Kidney tubule cell (primary cell): ENCODE measurements around the gene LGI2.

Experiments used
- DNase-seq: peaks from one replicate; pipeline ENCODE4 v3.0.0-alpha.2; 2018; ENCODE audit warnings: low spot score

LGI2 gene

DNA sequence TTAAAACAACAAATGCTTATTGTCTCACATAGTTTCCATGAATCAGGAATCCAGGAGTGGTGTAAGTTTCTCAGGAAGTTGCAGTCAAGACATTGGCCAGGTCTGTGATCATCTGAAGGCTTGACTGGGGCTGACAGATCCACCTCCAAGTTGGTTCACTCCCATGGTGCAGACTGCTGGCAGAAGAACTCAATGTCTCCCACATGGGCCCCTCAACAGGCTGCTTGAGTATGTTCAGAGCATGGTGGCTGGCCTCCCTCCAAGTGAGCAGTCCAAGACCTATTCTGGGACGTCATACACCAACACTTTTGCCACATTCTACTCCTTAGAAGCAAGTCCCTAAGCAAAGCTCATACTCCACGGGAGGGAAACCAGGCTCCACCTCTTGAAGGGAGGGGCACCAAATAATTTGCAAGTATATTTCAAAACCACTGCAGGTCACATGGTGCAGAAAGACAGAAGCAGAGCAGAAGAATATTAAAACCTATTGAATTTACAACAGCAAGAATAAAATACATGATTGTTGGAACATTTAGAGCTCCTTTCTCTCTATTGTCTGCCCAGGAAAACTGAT lies 35.3 kb downstream of the LGI2 start:
- DNase-seq: no peak

DNA sequence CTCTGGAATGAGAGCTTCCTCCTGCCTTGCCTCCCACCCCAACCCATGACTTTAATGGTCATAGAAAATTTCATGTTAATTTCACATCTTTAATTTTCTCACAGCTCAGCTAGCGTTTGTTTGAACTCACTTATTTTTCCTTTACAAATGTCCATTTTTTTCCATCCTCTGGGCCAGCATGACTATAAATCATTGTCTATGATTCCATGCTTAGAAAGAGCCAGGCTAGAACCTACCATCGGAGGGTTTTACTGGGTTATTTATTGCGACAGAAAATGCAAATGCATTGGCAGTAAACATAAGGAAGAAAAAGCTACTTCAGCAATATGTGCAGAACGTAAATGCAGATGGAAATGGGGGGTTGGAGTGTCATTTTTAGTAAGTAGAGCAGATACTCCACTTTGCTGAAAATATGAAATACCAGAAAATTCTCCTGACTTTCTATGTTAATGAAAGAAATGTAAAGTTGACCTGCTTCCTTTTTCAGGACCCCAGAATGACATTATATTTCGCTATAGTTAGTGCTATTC lies 37.1 kb downstream of the LGI2 start:
- no peak for DNase-seq

DNA sequence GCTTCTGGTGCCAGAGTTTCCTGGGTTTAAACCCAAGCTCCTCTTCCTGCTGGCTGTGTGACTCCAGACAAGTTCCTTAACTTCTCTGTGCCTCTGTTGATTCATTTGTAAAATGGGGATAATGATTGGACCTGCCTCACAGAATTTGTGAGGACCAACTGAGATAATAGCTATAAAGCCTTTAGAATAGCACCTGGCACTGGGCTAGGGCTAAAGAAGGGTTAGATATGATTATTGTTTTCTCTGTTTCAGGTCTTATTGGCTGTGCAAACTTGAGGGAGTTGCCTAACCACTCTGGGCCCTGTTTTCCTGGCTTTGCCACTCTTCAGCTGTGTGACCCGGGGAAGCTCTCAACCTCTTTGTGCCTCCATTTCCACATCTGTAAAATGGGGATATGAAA lies 37.8 kb downstream of the LGI2 start:
- DNase-seq: no peak

DNA sequence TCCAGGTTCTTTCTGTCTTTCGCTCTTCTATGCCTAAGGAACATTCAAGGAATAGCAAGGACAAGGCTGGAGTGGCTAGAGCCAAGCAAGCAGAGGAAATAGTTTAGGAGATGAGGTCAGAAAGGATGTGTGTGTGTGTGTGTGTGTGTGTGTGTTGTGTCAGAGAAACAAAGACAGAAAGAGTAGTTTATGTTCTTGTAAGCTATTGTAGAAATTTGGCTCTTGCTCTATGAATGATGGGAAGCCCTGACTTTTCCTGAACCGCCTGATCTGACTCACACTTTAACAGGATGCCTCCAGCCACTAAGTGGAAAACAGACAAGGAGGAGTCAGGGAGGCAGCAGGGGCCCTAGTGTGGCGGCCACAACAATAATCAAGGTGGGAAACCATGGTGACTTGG lies 39.7 kb downstream of the LGI2 start:
- peak; percentile 61 for DNase-seq

- no peak for DNase-seq
Measured at GRCh38 chr4:24989327-24989726, 41.4 kb downstream of the LGI2 start.

- peak; percentile 62 for DNase-seq
Measured at GRCh38 chr4:24988776-24989175, 42.0 kb downstream of the LGI2 start.

DNA sequence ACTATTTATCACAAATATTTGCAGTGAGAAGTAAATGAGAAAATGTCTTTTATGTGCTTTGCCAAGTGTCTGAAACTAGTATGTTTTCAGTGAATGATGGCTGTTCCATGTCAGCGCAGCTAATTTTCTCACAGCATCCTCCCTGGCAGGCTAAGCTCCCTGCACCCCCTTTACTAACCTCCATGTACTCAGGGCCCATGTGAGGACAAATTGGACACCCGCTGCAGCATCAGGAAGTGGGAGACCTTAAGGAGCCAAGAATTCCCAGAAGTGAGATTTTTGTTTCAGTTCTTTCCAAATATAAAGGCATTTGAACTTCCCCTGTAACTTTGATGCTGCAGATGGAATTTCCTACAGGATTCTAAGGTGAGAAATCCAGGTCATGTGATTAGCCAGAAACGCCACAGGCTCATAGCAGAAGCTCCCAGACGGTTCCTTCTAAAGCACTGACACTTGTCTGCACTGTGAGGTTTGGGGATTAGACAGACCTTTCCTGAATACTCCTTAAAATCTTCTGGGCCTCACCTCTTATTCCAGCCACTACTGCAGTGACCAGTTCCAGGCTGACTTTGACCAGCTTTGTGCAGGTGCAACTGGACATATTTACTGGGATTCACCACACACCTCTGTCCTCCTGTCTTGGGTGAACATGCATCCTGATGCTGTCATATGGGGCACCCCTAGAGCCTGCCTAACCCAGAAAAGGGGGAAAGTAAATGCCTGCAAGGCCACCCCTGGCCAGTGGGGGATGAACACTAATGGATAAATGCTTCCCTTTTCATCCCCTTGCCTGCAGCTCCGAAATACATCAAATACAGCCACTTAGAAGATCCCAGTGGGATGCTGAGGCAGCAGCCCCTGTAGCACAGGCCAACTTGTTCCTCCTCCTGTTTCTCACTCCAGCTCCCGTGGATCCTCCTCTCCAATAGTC lies 45.9 kb downstream of the LGI2 start:
- DNase-seq: no peak

DNA sequence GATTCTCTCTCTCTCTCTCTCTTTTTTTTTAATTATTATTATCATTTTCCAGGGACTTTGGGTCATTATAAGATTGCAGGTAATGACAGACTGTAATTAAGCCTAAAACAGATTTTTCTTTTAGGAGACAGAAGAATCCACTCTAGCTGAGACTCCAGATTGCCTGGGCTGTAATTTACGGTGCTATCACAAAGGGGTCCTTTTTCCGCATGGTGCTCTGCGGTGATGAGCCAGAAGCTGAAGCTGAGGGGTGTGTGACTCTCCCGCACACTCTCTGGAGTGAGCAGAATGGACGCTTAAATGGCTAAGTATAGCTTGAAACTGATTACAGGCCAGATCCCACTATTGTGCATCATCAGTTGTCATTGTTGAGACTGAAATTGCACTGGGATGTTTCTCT lies 50.0 kb downstream of the LGI2 start:
- no peak for DNase-seq

GRCh38 chr4:24980064-24980690 lies 50.6 kb downstream of the LGI2 start:
- DNase-seq: peak; percentile 67

DNA sequence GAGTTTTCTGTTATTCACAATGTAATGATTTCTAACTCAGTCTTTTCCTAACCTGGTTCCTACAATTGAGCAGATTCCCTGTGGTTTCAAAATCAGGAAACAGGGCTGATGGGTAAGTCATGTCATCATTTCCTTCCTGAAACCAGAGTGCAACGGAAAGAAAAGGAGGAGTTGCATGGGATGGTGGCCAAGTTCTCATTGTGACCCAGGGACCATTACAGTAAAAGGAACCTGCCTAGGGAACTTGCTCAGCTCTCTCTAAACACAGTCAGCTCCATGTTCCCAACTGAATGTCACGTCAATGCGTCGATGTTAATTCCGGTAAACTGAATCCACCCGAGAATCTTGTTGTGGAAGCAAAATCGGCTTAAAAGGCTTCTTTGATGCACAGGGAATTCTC lies 51.2 kb downstream of the LGI2 start:
- no peak for DNase-seq

DNA sequence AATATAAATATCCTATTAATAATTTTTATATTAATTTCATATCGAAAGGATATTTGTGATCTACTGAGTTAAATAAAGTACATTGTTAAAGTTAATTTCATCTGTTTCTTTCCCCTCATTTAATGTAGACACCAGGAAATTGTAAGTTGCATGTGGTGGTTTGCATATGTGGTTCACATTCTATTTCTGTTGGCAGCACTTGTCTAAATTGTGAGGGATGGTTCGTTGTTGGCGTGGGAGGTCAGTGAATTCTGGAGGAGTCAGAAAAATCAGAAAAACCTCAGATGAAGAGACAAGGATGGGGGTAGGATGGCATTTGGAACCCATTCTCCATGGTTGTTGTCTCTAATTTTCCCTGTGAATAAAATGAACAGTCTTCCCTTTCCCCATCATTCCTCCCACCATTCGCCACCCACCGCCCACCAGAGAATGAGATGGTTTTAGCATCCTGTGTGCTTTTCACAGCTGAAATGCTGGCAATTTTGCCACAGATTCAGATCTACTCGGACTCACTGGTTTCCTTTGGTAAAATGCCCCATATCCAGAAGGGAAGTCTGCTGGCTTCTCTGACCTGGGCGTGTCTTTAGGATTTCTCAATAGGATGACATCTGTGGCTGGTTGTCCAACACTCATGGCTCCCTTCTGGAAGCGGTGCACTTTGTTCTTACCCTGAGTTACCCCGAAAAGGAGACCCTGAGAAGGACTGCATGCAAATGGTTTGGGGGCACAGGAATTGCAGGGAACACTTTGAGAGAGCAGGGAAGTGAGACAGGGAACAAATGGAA lies 52.3 kb downstream of the LGI2 start:
- no peak for DNase-seq

- no peak for DNase-seq
Measured at GRCh38 chr4:24975510-24975909, 55.2 kb downstream of the LGI2 start.

DNA sequence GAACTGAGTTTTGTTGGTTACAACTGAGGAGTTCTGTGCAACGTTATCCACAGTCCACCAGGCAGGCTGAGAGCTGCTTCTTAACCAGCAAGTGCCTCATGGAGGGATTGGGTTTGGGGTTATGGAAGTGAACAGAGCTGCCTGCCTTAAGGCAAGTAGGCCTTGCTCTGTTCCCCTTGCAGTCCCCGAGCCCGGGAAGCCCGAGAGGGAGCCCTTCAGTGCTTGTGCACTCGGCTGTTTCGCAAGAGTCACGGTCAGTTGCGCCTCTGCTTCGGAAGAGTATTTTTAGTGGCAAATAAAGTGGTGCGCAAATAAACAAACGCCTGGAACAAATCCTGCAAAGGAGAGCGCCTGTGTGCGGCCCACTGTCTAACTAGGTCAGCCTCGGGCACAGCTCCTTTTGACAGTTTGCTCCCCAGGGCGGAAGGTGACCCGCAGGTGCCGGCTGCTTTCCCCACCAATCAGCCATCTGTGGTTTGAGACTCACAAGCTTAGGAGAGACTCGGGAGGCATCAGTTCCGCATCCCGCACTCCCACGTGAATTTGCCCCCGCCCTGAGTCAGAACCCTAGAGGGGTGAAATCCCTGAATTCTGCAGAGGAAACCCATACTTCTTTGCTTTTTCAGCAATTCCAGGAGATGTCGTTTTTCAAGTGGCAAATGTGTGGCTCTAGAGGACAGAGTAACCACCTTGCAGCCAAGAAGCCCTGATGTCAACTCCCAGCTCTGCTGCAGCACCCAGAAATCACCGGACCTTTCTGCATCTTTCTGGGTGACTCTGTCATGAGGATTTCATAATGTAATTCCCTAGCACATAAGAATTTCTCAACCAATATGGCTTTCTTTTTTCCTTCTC lies 56.8 kb downstream of the LGI2 start:
- DNase-seq: peak; percentile 86

GRCh38 chr4:24973404-24973746 lies 57.4 kb downstream of the LGI2 start:
- no peak for DNase-seq

GRCh38 chr4:24971192-24971591 lies 59.6 kb downstream of the LGI2 start:
- peak; percentile 93 for DNase-seq

DNA sequence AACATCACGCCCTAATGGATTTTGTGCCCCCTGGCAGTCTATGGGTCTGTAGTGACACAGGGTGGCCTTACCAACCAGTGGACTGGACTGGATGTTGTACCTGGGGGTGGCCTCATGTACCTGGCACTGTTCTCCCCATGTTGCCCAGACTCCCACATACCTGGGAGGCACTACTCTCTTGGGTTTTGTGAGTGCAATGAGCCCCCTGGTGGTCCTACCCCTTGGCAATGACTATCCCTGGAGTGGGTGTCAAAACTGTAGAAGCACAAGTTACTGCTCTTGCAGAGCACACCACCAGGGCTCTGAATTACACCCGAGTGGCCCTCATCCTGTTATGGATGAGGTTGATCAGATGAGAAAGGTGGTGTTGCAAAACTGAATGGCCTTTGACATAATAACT lies 60.1 kb downstream of the LGI2 start:
- DNase-seq: no peak

DNA sequence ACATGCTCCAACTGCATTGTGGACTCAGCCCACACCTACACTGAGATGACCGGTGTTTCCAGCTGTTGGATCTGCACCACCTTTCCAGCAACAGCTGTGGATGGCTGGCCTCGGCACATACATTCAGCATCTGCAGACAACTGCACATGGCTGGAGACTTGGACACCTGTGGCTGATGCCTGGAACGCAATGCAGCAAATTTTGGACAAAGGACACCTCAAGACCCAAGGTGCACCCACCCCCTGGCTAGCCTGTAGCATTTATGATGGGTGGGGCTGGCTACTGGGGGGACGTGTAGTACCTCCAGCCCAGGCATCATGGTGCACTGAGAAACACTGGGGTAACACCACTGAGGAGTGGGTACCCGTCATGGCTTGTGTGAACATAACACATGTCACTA lies 60.6 kb downstream of the LGI2 start:
- no peak for DNase-seq

DNA sequence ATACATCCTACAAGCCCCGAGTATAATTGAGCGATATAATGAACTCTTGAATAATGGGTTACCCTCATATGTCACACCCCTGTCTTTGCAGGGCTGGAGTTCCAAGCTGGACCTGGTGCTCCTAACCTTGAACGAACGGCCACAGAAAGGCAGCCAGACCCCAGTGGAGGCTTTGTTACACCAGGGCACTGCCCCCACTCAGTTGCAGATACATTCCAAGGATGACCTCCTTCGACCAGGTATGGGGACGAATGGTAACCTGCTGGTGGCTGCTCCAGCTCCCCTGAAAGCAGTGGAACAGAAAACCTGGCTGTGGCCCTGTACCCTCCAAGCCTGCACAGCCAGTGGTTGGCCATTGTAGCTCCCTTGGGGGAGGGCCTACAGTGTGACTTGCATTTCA lies 61.3 kb downstream of the LGI2 start:
- no peak for DNase-seq

DNA sequence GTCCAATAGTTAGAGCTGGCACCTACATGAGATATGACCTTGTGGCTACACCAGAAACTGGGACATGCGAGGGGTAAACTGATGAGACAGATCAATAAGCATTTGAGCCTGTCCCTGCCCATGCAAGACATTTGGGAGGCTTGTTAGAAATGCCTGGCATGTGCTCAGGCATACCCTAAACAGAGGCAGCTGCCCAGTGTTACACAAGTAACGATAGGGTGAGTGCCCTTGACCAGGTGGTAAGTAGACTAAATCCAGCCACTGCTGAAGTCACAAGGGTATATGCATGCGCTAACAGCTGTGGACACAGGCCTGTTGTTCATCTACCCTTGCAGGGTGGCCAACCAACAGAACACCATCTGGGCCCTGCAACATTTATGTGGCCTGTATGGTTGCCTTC lies 61.8 kb downstream of the LGI2 start:
- DNase-seq: no peak

DNA sequence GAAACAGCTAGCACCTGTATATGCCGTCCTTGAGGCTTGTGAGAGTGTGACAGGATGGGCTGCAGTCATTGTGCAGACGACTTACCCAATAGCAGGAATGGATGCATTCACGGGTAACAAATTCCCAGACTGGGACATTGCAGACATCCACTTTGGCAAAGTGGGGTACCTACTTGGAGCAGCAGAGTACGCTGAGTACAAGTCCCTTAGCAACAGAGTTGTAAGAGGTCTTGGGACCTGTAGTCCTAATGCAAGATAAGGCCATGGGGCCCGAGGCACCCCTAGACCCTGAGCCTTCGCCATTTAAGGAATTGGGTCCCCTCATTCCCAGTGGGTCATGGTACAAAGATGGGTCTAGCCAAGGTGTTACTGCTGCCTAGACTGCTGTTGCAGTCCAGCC lies 62.5 kb downstream of the LGI2 start:
- no peak for DNase-seq

GRCh38 chr4:24967346-24967745 lies 63.4 kb downstream of the LGI2 start:
- no peak for DNase-seq
